HepG2 (cell line): Measurements from ENCODE around the gene CYBC1. TPM values are rescaled to one million over a fixed set of nuclear protein-coding genes. Genes with fewer than 3 reads are reported as not detected.

ENCODE experiments used
- MED8 ChIP-seq: sonication (generic); formaldehyde crosslinking; IDR thresholded peaks from 2 replicates; pipeline ENCODE4 v1.8.1; 2023; ENCODE audit warnings: mild to moderate bottlenecking, missing genetic modification reagents; ENCODE audit not compliant: insufficient replicate concordance
- MIER2 ChIP-seq: IDR thresholded peaks from 2 replicates; pipeline ENCODE4 v1.6.1; 2016; ENCODE audit warnings: missing biosample characterization, missing genetic modification reagents
- RXRB ChIP-seq: IDR thresholded peaks from 2 replicates; pipeline ENCODE4 v1.6.1; 2016; ENCODE audit warnings: borderline replicate concordance, missing genetic modification reagents, missing compliant biosample characterization
- SATB2 ChIP-seq: sonication (generic); formaldehyde crosslinking; IDR thresholded peaks from 2 replicates; pipeline ENCODE4 v1.5.0; 2020; ENCODE audit warnings: missing genetic modification reagents
- SP2 ChIP-seq: sonication (generic); formaldehyde crosslinking; IDR thresholded peaks from 2 replicates; pipeline ENCODE4 v1.5.1; 2020; ENCODE audit warnings: mild to moderate bottlenecking, missing genetic modification reagents
- ZNF12 ChIP-seq: sonication (generic); formaldehyde crosslinking; IDR thresholded peaks from 2 replicates; pipeline ENCODE4 v1.5.0; 2020; ENCODE audit warnings: missing genetic modification reagents
- ZNF30 ChIP-seq: sonication (generic); formaldehyde crosslinking; IDR thresholded peaks from 2 replicates; pipeline ENCODE4 v1.5.0; 2020; ENCODE audit warnings: mild to moderate bottlenecking, missing genetic modification reagents
- polyA plus RNA-seq, 8 experiments: library from polyadenylated mRNA; depleted of rRNA in 3 of 8; stranded (reverse) in 7 of 8; unstranded in 1 of 8; fragments of >200 nt; fragmentation: Illumina TruSeq in 4 of 8; extraction: Trizol in 4 of 8; gene quantifications; 2 replicates each; pipeline versions ENCODE4 v1.2.1 to v1.2.3, GENCODE V29; 2011 to 2016; ENCODE audit warnings: low read depth in 4 of 8, missing spikeins in 1 of 8, mixed read lengths in 1 of 8; ENCODE audit not compliant: insufficient read depth in 1 of 8
- total RNA-seq, 5 experiments: library from RNA; depleted of rRNA; stranded (reverse); fragments of >200 nt; fragmentation: Illumina TruSeq; extraction: Trizol; gene quantifications; 2 replicates each; pipeline ENCODE4 v1.2.3, GENCODE V29; 2016; ENCODE audit warnings: low read depth in 1 of 5
- TF ChIP-seq, protein P1 (sequence below): IDR thresholded peaks from 2 replicates; pipeline ENCODE4 v1.6.1; 2016; ENCODE audit warnings: missing biosample characterization, missing genetic modification reagents, low read depth
- TF ChIP-seq, protein P2 (sequence below): sonication (generic); formaldehyde crosslinking; IDR thresholded peaks from 2 replicates; pipeline ENCODE4 v1.4.0; 2020; ENCODE audit warnings: missing genetic modification reagents
- TF ChIP-seq, protein P3 (sequence below): IDR thresholded peaks from 2 replicates; pipeline ENCODE4 v1.6.1; 2012; ENCODE audit warnings: low read length, improper control_type of control experiment
- TF ChIP-seq, protein P4 (sequence below): sonication (generic); formaldehyde crosslinking; IDR thresholded peaks from 2 replicates; pipeline ENCODE4 v1.5.0; 2020; ENCODE audit warnings: mild to moderate bottlenecking, missing genetic modification reagents, borderline replicate concordance
- TF ChIP-seq, protein P5 (sequence below), 2 experiments: sonication (generic) in 1 of 2; formaldehyde crosslinking in 1 of 2; IDR thresholded peaks; 2 replicates each; pipeline versions ENCODE4 v1.5.1 to v1.6.1; 2011 to 2020; ENCODE audit warnings: borderline replicate concordance in 1 of 2, low read depth in 1 of 2, low read length in 1 of 2, mild to moderate bottlenecking in 1 of 2, missing genetic modification reagents in 1 of 2, moderate library complexity in 1 of 2
- TF ChIP-seq, protein P6 (sequence below): sonication (generic); formaldehyde crosslinking; conservative IDR thresholded peaks from 2 replicates; pipeline ENCODE4 v1.4.0; 2020; ENCODE audit warnings: missing genetic modification reagents

The CYBC1 gene
- total and polyA plus RNA-seq, 2 of the 13 experiments (the other 11 are each of a cell fraction or from before 2014, with no cell fraction given), result 43.4 to 44.1 TPM

DNA sequence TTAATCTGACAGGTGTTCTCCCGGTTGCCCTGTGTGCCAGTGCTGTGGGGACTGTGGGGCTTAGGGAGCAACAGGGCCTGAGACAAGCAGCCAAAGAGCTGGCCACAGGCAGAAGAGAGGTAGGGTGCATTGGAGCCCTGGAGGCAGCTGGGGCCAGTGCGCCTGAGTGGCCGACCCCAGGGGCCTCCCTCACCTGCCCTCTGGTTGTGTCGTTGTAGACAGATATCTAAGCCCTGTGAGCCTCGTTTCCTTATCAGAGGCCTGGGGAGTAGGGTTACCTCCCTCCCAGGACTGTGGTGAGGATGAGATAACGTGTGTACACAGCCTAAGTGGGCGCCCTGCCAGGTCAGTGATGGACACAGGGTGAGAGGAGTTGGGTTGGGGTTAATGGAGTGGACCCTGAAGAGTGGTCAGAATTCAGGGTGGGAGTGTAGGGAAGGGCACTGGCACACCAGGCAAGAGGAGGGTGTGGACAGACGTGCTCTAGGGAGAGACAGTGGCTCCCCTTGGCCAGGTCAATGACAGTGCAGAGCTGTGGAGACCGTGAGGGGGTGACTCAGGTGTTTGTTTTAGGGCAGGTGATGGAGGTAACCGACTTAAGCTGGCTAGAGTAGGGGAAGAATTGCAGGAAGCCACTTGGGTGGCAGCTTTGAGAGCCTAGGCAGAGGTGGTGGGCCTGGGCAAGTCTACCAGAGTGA, 11.4 kb upstream of the CYBC1 start (continued):
- TF ChIP-seq, protein P1, sequence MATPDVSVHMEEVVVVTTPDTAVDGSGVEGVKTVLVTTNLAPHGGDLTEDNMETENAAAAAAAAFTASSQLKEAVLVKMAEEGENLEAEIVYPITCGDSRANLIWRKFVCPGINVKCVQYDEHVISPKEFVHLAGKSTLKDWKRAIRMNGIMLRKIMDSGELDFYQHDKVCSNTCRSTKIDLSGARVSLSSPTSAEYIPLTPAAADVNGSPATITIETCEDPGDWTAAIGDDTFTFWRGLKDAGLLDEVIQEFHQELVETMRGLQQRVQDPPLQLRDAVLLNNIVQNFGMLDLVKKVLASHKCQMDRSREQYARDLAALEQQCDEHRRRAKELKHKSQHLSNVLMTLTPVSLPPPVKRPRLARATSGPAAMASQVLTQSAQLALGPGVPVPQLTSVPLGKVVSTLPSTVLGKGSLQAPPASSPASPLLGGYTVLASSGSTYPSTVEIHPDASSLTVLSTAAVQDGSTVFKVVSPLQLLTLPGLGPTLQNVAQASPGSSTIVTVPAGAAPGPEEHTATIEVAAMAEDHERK (CRISPR knock-in tag), result no peak
- TF ChIP-seq ZNF30 (CRISPR knock-in tag), result no peak
- TF ChIP-seq, protein P2, sequence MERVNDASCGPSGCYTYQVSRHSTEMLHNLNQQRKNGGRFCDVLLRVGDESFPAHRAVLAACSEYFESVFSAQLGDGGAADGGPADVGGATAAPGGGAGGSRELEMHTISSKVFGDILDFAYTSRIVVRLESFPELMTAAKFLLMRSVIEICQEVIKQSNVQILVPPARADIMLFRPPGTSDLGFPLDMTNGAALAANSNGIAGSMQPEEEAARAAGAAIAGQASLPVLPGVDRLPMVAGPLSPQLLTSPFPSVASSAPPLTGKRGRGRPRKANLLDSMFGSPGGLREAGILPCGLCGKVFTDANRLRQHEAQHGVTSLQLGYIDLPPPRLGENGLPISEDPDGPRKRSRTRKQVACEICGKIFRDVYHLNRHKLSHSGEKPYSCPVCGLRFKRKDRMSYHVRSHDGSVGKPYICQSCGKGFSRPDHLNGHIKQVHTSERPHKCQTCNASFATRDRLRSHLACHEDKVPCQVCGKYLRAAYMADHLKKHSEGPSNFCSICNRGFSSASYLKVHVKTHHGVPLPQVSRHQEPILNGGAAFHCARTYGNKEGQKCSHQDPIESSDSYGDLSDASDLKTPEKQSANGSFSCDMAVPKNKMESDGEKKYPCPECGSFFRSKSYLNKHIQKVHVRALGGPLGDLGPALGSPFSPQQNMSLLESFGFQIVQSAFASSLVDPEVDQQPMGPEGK (CRISPR knock-in tag), result peak; percentile 95
- peak; percentile 54 for TF ChIP-seq MED8 (CRISPR knock-in tag)
- peak; percentile 71 for TF ChIP-seq RXRB (CRISPR knock-in tag)
- TF ChIP-seq, protein P3, sequence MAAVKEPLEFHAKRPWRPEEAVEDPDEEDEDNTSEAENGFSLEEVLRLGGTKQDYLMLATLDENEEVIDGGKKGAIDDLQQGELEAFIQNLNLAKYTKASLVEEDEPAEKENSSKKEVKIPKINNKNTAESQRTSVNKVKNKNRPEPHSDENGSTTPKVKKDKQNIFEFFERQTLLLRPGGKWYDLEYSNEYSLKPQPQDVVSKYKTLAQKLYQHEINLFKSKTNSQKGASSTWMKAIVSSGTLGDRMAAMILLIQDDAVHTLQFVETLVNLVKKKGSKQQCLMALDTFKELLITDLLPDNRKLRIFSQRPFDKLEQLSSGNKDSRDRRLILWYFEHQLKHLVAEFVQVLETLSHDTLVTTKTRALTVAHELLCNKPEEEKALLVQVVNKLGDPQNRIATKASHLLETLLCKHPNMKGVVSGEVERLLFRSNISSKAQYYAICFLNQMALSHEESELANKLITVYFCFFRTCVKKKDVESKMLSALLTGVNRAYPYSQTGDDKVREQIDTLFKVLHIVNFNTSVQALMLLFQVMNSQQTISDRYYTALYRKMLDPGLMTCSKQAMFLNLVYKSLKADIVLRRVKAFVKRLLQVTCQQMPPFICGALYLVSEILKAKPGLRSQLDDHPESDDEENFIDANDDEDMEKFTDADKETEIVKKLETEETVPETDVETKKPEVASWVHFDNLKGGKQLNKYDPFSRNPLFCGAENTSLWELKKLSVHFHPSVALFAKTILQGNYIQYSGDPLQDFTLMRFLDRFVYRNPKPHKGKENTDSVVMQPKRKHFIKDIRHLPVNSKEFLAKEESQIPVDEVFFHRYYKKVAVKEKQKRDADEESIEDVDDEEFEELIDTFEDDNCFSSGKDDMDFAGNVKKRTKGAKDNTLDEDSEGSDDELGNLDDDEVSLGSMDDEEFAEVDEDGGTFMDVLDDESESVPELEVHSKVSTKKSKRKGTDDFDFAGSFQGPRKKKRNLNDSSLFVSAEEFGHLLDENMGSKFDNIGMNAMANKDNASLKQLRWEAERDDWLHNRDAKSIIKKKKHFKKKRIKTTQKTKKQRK, result no peak
- no peak for TF ChIP-seq SP2 (CRISPR knock-in tag)
- TF ChIP-seq, protein P4, sequence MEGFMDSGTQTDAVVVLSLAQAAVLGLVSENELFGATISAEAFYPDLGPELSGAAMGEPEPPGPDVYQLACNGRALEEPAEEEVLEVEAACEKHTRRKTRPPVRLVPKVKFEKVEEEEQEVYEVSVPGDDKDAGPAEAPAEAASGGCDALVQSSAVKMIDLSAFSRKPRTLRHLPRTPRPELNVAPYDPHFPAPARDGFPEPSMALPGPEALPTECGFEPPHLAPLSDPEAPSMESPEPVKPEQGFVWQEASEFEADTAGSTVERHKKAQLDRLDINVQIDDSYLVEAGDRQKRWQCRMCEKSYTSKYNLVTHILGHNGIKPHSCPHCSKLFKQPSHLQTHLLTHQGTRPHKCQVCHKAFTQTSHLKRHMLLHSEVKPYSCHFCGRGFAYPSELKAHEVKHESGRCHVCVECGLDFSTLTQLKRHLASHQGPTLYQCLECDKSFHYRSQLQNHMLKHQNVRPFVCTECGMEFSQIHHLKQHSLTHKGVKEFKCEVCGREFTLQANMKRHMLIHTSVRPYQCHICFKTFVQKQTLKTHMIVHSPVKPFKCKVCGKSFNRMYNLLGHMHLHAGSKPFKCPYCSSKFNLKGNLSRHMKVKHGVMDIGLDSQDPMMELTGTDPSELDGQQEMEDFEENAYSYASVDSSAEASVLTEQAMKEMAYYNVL (CRISPR knock-in tag), result peak; percentile 80; the same call in 1 of the 2 replicates
- TF ChIP-seq, protein P5, sequence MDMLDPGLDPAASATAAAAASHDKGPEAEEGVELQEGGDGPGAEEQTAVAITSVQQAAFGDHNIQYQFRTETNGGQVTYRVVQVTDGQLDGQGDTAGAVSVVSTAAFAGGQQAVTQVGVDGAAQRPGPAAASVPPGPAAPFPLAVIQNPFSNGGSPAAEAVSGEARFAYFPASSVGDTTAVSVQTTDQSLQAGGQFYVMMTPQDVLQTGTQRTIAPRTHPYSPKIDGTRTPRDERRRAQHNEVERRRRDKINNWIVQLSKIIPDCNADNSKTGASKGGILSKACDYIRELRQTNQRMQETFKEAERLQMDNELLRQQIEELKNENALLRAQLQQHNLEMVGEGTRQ (IDR thresholded peaks at IDR 0.05; ENCODE audit: low read depth, low read length), result no peak
- TF ChIP-seq, protein P5 (CRISPR knock-in tag; IDR thresholded peaks at IDR 0.05; ENCODE audit: borderline replicate concordance), result no peak
- no peak for TF ChIP-seq SATB2 (CRISPR knock-in tag)
- TF ChIP-seq, protein P6, sequence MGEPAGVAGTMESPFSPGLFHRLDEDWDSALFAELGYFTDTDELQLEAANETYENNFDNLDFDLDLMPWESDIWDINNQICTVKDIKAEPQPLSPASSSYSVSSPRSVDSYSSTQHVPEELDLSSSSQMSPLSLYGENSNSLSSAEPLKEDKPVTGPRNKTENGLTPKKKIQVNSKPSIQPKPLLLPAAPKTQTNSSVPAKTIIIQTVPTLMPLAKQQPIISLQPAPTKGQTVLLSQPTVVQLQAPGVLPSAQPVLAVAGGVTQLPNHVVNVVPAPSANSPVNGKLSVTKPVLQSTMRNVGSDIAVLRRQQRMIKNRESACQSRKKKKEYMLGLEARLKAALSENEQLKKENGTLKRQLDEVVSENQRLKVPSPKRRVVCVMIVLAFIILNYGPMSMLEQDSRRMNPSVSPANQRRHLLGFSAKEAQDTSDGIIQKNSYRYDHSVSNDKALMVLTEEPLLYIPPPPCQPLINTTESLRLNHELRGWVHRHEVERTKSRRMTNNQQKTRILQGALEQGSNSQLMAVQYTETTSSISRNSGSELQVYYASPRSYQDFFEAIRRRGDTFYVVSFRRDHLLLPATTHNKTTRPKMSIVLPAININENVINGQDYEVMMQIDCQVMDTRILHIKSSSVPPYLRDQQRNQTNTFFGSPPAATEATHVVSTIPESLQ, result no peak
- no peak for TF ChIP-seq ZNF12
- TF ChIP-seq MIER2 (CRISPR knock-in tag), result peak; percentile 47; the same call in 1 of the 2 replicates
